Fibroblast of lung (primary cell): ENCODE data around the gene PDP2. TPM values are rescaled to one million over a fixed set of nuclear protein-coding genes. Genes with fewer than 3 reads are reported as not detected.

Experiments used
- DNase-seq, 2 donors: peaks; one replicate each; pipeline versions ENCODE4 v3.0.0 to v3.0.0-alpha.2; 2010; ENCODE audit warnings: low read depth in 2 of 2
- H2AFZ ChIP-seq: 2 replicates; pipeline ENCODE4 v1.5.1; 2012; ENCODE audit warnings: low read length, control low read depth, inconsistent platforms
- H3K27ac ChIP-seq: 2 replicates; pipeline ENCODE4 v1.5.1; 2011; ENCODE audit warnings: low read length, control low read depth; ENCODE audit not compliant: insufficient read depth
- H3K27me3 ChIP-seq: 2 replicates; pipeline ENCODE4 v1.5.1; 2011; ENCODE audit warnings: mild to moderate bottlenecking, low read length; ENCODE audit not compliant: control insufficient read depth, insufficient read depth
- H3K36me3 ChIP-seq: 2 replicates; pipeline ENCODE4 v1.5.1; 2011; ENCODE audit warnings: low read length; ENCODE audit not compliant: control insufficient read depth, insufficient read depth
- H3K4me1 ChIP-seq: 2 replicates; pipeline ENCODE4 v1.5.1; 2011; ENCODE audit warnings: low read length; ENCODE audit not compliant: control insufficient read depth, insufficient read depth; ENCODE audit errors: extremely low read depth
- H3K4me2 ChIP-seq: 2 replicates; pipeline ENCODE4 v1.5.1; 2011; ENCODE audit warnings: low read length, control low read depth; ENCODE audit not compliant: insufficient read depth; ENCODE audit errors: extremely low read depth
- H3K4me3 ChIP-seq, 4 experiments: fragments of 200-600 bp in 1 of 4; sonication (generic) in 1 of 4; replicated peaks in 1 of 4; 2 replicates each; pipeline ENCODE4 v1.5.1; 2011 to 2016; ENCODE audit warnings: low read length in 4 of 4, low read depth in 3 of 4, mild to moderate bottlenecking in 3 of 4, control low read depth in 2 of 4, inconsistent platforms in 1 of 4, mixed read lengths in 1 of 4; ENCODE audit not compliant: insufficient read depth in 1 of 4; ENCODE audit errors: control extremely low read depth in 1 of 4
- H3K79me2 ChIP-seq: 2 replicates; pipeline ENCODE4 v1.5.1; 2012; ENCODE audit warnings: mild to moderate bottlenecking, low read length, inconsistent platforms; ENCODE audit not compliant: control insufficient read depth, insufficient read depth
- H3K9ac ChIP-seq: 2 replicates; pipeline ENCODE4 v1.5.1; 2011; ENCODE audit warnings: mild to moderate bottlenecking, low read length, control low read depth; ENCODE audit not compliant: insufficient read depth
- H3K9me3 ChIP-seq: 2 replicates; pipeline ENCODE4 v1.5.1; 2012; ENCODE audit warnings: low read depth, low read length; ENCODE audit not compliant: control insufficient read depth, insufficient read depth
- H4K20me1 ChIP-seq: 2 replicates; pipeline ENCODE4 v1.5.1; 2011; ENCODE audit warnings: low read length; ENCODE audit not compliant: control insufficient read depth, insufficient read depth; ENCODE audit errors: extremely low read depth
- CTCF ChIP-seq, 2 donors: IDR thresholded peaks in 1 of 2; conservative IDR thresholded peaks in 1 of 2; 1 replicate in 1 of 2; 2 replicates in 1 of 2; pipeline ENCODE4 v1.5.1; 2011 to 2012; ENCODE audit warnings: low read length in 2 of 2, control low read depth in 1 of 2, inconsistent platforms in 1 of 2, low read depth in 1 of 2, mild to moderate bottlenecking in 1 of 2
- EZH2 ChIP-seq: IDR thresholded peaks from 2 replicates; pipeline ENCODE4 v1.5.1; 2012; ENCODE audit warnings: low read length, control low read depth, mild to moderate bottlenecking; ENCODE audit errors: missing control alignments
- polyA plus RNA-seq, 2 donors: library from polyadenylated mRNA; depleted of rRNA in 1 of 2; stranded (reverse) in 1 of 2; unstranded in 1 of 2; fragments of >200 nt; gene quantifications; 2 replicates each; pipeline ENCODE4 v1.2.1, GENCODE V29; 2011 to 2012; ENCODE audit warnings: missing spikeins in 1 of 2
- total RNA-seq: library from RNA; depleted of rRNA; stranded (reverse); fragments of >200 nt; gene quantifications from 2 replicates; pipeline ENCODE4 v1.2.1, GENCODE V29; 2014

The PDP2 gene
- total and polyA plus RNA-seq, 2 donors (not counting 1 experiment from before 2014, with no cell fraction given), result 10.9 to 11.6 TPM

- Histone ChIP-seq H2AFZ (no peak overlapping the region), H3K4me3 (no peak overlapping the region), H3K4me1 (peaks cover 6% of the 10 kb centered on the region), H4K20me1 (no peaks in the 10 kb centered on the region), H3K27me3 (no peaks in the 10 kb centered on the region), H3K9me3 (no peaks in the 10 kb centered on the region), H3K4me2 (no peak overlapping the region), H3K79me2 (peaks cover 31% of the 10 kb centered on the region), H3K9ac (no peak overlapping the region), H3K36me3 (peaks cover 17% of the 10 kb centered on the region), H3K27ac (no peak overlapping the region)
- no peak for DNase-seq
- TF ChIP-seq EZH2 (no peak), CTCF (conservative IDR thresholded peaks at IDR 0.05 in 1 of 2, IDR thresholded peaks at IDR 0.05 in 1 of 2; ENCODE audit: low read depth in 1 of 2, low read length in 2 of 2) (no peak)
These were observed 57.5 kb downstream of the PDP2 start for GRCh38 chr16:66937725-66938337.

DNA sequence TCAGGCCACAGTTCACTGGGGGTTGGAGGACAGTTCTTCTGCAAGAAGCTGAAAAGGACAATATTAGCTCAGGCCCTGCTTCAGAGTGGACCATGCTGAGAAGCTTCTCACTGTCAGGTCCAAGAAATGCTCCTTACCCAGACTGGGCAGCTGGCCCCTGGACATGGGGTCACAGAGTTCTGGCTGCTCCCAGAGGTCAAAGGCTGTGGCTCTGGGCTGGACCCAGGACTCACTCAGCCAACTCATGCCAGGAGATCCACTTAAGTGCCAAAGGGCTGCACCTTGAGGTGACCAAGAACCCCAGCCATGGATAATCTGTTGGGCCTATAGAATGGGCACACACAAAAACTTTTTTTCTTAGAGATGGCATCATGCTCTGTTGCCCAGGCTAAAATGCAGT is 59.1 kb downstream of the PDP2 start:
- H3K9me3 ChIP-seq, result no peaks in the 10 kb centered on the region
- H3K4me3 ChIP-seq, result no peak overlapping the region
- peaks cover 21% of the 10 kb centered on the region for H3K79me2 ChIP-seq
- no peak for DNase-seq
- no peaks in the 10 kb centered on the region for H4K20me1 ChIP-seq
- TF ChIP-seq CTCF (conservative IDR thresholded peaks at IDR 0.05 in 1 of 2, IDR thresholded peaks at IDR 0.05 in 1 of 2; ENCODE audit: low read depth in 1 of 2, low read length in 2 of 2) (no peak), EZH2 (no peak)
- no peak overlapping the region for H3K4me2 ChIP-seq
- no peak overlapping the region for H3K27ac ChIP-seq
- H3K27me3 ChIP-seq, result no peaks in the 10 kb centered on the region
- H3K9ac ChIP-seq, result no peak overlapping the region
- H3K36me3 ChIP-seq, result peaks cover 24% of the 10 kb centered on the region
- H3K4me1 ChIP-seq, result peaks cover 6% of the 10 kb centered on the region
- H2AFZ ChIP-seq, result no peak overlapping the region

GRCh38 chr16:66940236-66940635 is 59.9 kb downstream of the PDP2 start:
- Histone ChIP-seq H4K20me1 (no peaks in the 10 kb centered on the region), H3K79me2 (peaks cover 17% of the 10 kb centered on the region)
- no peak for DNase-seq

More at GRCh38 chr16:66940236-66940635, 59.9 kb downstream of the PDP2 start:
- Histone ChIP-seq H3K27ac (no peak overlapping the region), H3K27me3 (no peaks in the 10 kb centered on the region), H3K4me1 (peaks cover 6% of the 10 kb centered on the region), H3K9me3 (no peaks in the 10 kb centered on the region), H3K9ac (no peak overlapping the region), H3K4me3 (no peak overlapping the region), H3K36me3 (peaks cover 24% of the 10 kb centered on the region), H3K4me2 (no peak overlapping the region), H2AFZ (no peak overlapping the region)
- no peak for TF ChIP-seq EZH2
- TF ChIP-seq CTCF (conservative IDR thresholded peaks at IDR 0.05 in 1 of 2, IDR thresholded peaks at IDR 0.05 in 1 of 2; ENCODE audit: low read depth in 1 of 2, low read length in 2 of 2), result no peak

Other genes starting within 250 kb of the PDP2 start
- gene CMTM4, start 183.8 kb upstream of the PDP2 start, total RNA-seq, result 6.9 and 10.2 TPM in 2 replicates
- 6.9 and 12.8 TPM in 2 replicates for gene CMTM4, start 183.8 kb upstream of the PDP2 start, polyA plus RNA-seq
- 115 and 173 TPM in 2 replicates for gene DYNC1LI2, start 128.9 kb upstream of the PDP2 start, total RNA-seq
- 78.5 and 83.3 TPM in 2 replicates for gene DYNC1LI2, start 128.9 kb upstream of the PDP2 start, polyA plus RNA-seq
- gene TERB1, start 78.9 kb upstream of the PDP2 start, total RNA-seq, result under 0.01 and 0.17 TPM in 2 replicates
- gene TERB1, start 78.9 kb upstream of the PDP2 start, polyA plus RNA-seq, result not detected in 2 replicates
- gene NAE1, start 49.5 kb upstream of the PDP2 start, total RNA-seq, result 47.4 and 52.6 TPM in 2 replicates
- 59.7 TPM in 2 replicates for gene NAE1, start 49.5 kb upstream of the PDP2 start, polyA plus RNA-seq
- gene CA7, start 36.1 kb upstream of the PDP2 start, total RNA-seq, result not detected in 2 replicates
- gene CA7, start 36.1 kb upstream of the PDP2 start, polyA plus RNA-seq, result not detected in 2 replicates
- gene CDH16, start 38.4 kb downstream of the PDP2 start, total RNA-seq, result not detected in 2 replicates
- not detected in 2 replicates for gene CDH16, start 38.4 kb downstream of the PDP2 start, polyA plus RNA-seq
- 41.1 and 83.7 TPM in 2 replicates for gene RRAD, start 45.0 kb downstream of the PDP2 start, total RNA-seq
- gene RRAD, start 45.0 kb downstream of the PDP2 start, polyA plus RNA-seq, result 7.8 and 11.6 TPM in 2 replicates
- 188 and 217 TPM in 2 replicates for gene CIAO2B, start 53.9 kb downstream of the PDP2 start, total RNA-seq
- 115 and 138 TPM in 2 replicates for gene CIAO2B, start 53.9 kb downstream of the PDP2 start, polyA plus RNA-seq
- 38.0 and 47.6 TPM in 2 replicates for gene CES2, start 55.0 kb downstream of the PDP2 start, total RNA-seq
- 22.9 and 26.9 TPM in 2 replicates for gene CES2, start 55.0 kb downstream of the PDP2 start, polyA plus RNA-seq
- gene CES3, start 80.8 kb downstream of the PDP2 start, total RNA-seq, result 0.77 and 1.3 TPM in 2 replicates
- 0.01 and 0.07 TPM in 2 replicates for gene CES3, start 80.8 kb downstream of the PDP2 start, polyA plus RNA-seq
- gene CES4A, start 108.1 kb downstream of the PDP2 start, total RNA-seq, result 2.1 TPM in 2 replicates
- gene CES4A, start 108.1 kb downstream of the PDP2 start, polyA plus RNA-seq, result 1.3 and 2.3 TPM in 2 replicates
- gene CBFB, start 148.6 kb downstream of the PDP2 start, total RNA-seq, result 51.7 and 63.7 TPM in 2 replicates
- 64.1 and 100 TPM in 2 replicates for gene CBFB, start 148.6 kb downstream of the PDP2 start, polyA plus RNA-seq
- 15.2 and 18.3 TPM in 2 replicates for gene PHAF1, start 229.4 kb downstream of the PDP2 start, total RNA-seq
- gene PHAF1, start 229.4 kb downstream of the PDP2 start, polyA plus RNA-seq, result 21.5 and 23.0 TPM in 2 replicates